ENCODE measurements around the gene RHCG. TPM values are rescaled to one million over a fixed set of nuclear protein-coding genes. Genes with fewer than 3 reads are reported as not detected.

The RHCG gene
- total and polyA plus RNA-seq, 2 of the 4 experiments (the other 2 are of a cell fraction) = not detected

DNA sequence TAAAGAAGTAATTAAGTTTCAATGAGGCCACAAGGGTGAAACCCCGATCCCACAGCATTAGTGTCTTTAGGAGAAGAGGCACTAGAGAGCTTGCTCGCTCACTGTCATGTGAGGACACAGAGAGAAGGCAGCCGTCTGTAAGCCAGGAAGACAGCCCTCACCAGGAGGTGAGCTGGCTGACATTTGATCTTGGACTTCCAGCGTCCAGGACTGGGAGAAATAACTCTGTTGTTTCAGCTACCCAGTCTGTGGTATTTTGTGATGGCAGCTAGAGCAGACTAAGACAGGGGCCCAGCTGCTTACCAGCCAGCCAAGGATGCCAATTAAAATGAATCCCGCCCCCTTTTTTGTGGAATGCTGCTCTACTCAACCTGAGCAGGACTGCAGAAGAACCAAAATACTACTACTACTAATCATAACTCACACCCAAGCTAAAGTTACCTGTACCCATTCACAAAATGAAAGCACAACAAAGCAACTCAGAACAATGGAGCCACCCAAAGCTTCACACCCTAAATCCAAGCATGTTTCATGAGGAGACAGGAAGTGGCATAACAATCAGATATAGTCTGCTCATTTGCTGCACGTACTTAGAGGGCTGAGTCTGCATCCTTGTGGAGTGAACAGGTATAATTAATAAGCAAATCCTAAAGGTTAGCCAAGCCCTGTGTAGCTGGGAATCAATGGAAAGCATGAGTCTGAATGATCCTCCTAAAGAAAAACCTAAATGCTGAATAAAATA is 35.6 kb upstream of the RHCG start:
- H3K4ac ChIP-seq (ENCODE audit: low read depth, low read length) = no peak overlapping the region
- no peak for ATAC-seq (ENCODE audit: low read depth)
- H2AFZ ChIP-seq (replicated peaks; ENCODE audit: low read length, poor library complexity) = no peak overlapping the region
- DNase-seq = no peak
- no peaks in the 10 kb centered on the region for H3K9me3 ChIP-seq (ENCODE audit: control insufficient read depth, insufficient read depth, low read length)
- no peak overlapping the region for H3K18ac ChIP-seq (ENCODE audit: low read depth, low read length)
- H3K79me1 ChIP-seq (ENCODE audit: low read depth in 1 of 2, low read length in 2 of 2) = no peaks in the 10 kb centered on the region
- H3K14ac ChIP-seq (replicated peaks; ENCODE audit: low read depth, low read length) = no peak overlapping the region
- H2BK20ac ChIP-seq (ENCODE audit: low read depth, low read length) = no peak overlapping the region
- no peaks in the 10 kb centered on the region for H3K4me1 ChIP-seq (ENCODE audit: control insufficient read depth, insufficient read depth, low read length)
- in situ Hi-C loops (cut with MboI; ENCODE audit: low sequenced_read_pairs) = no loop called here
- no TSS peak for BruUV-seq (replicated peaks)
- H4K20me1 ChIP-seq (ENCODE audit: insufficient read depth, low read length) = no peaks in the 10 kb centered on the region
- H4K91ac ChIP-seq (ENCODE audit: insufficient read depth, low read depth, low read length) = no peak overlapping the region
- POLR2A ChIA-PET (ENCODE audit: unreplicated experiment) = no interaction called here
- CTCF ChIA-PET = interaction anchor here (1.4 kb wide), 1 partner anchor 89 kb away, joined by 4 read pairs; no protein-coding TSS in a partner anchor
- dilution Hi-C loops (cut with HindIII; ENCODE audit: low sequenced_read_pairs, unreplicated experiment) = no loop called here
- WGBS, 2 experiments (ENCODE audit: extremely low coverage in 2 of 2, insufficient read length in 1 of 2) = 60% methylated on average over 1 of the region's 6 CpGs; no CpG with 5 or more reads in 1 of the 2 experiments
- no peak overlapping the region for H2BK120ac ChIP-seq (ENCODE audit: low read depth, low read length)
- H3K27ac ChIP-seq (ENCODE audit: insufficient read depth, low read length) = no peak overlapping the region
- no peak overlapping the region for H3K9ac ChIP-seq (ENCODE audit: low read depth, low read length)
- no peaks in the 10 kb centered on the region for H3K9me1 ChIP-seq (ENCODE audit: insufficient read depth, low read length)
- no peak overlapping the region for H4K8ac ChIP-seq (ENCODE audit: low read depth in 2 of 2, low read length in 2 of 2)
- H2AK5ac ChIP-seq (ENCODE audit: low read depth, low read length) = no peak overlapping the region
- H4K5ac ChIP-seq (ENCODE audit: low read depth, low read length) = no peak overlapping the region
- H3K56ac ChIP-seq (ENCODE audit: extremely low read depth, insufficient read depth, low read length) = no peak overlapping the region
- no peak overlapping the region for H3K4me2 ChIP-seq (ENCODE audit: low read depth, low read length)
- intact Hi-C loops (cut with micrococcal nuclease) = no loop called here
- no peak overlapping the region for H2AK9ac ChIP-seq (replicated peaks; ENCODE audit: low read depth, low read length, poor library complexity)
- no peak overlapping the region for H3K23ac ChIP-seq (ENCODE audit: low read depth, low read length)
- H2BK5ac ChIP-seq (ENCODE audit: low read depth, low read length, poor library complexity, severe bottlenecking) = no peak overlapping the region
- peaks cover 11% of the 10 kb centered on the region; the same call in 1 of the 2 replicates for H3K27me3 ChIP-seq (ENCODE audit: control insufficient read depth, insufficient read depth, low read length)
- H3K36me3 ChIP-seq (ENCODE audit: control insufficient read depth, insufficient read depth, low read length) = no peaks in the 10 kb centered on the region
- no peak overlapping the region for H2BK15ac ChIP-seq (ENCODE audit: low read depth, low read length)
- TF ChIP-seq POLR2A (IDR thresholded peaks at IDR 0.05; ENCODE audit: low read depth, low read length) = no peak
- TF ChIP-seq, protein P1, sequence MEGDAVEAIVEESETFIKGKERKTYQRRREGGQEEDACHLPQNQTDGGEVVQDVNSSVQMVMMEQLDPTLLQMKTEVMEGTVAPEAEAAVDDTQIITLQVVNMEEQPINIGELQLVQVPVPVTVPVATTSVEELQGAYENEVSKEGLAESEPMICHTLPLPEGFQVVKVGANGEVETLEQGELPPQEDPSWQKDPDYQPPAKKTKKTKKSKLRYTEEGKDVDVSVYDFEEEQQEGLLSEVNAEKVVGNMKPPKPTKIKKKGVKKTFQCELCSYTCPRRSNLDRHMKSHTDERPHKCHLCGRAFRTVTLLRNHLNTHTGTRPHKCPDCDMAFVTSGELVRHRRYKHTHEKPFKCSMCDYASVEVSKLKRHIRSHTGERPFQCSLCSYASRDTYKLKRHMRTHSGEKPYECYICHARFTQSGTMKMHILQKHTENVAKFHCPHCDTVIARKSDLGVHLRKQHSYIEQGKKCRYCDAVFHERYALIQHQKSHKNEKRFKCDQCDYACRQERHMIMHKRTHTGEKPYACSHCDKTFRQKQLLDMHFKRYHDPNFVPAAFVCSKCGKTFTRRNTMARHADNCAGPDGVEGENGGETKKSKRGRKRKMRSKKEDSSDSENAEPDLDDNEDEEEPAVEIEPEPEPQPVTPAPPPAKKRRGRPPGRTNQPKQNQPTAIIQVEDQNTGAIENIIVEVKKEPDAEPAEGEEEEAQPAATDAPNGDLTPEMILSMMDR (conservative IDR thresholded peaks at IDR 0.05; ENCODE audit: low read depth, low read length) = no peak
- TF ChIP-seq MAZ (IDR thresholded peaks at IDR 0.05; ENCODE audit: borderline replicate concordance, low read depth, low read length) = no peak
- TF ChIP-seq SMC3 (IDR thresholded peaks at IDR 0.05; ENCODE audit: low read depth, low read length) = no peak
- TF ChIP-seq RFX5 (IDR thresholded peaks at IDR 0.05; ENCODE audit: low read depth, low read length) = no peak
- no peak for TF ChIP-seq RCOR1 (IDR thresholded peaks at IDR 0.05; ENCODE audit: insufficient replicate concordance, low read length)
- no peak for TF ChIP-seq NFE2L2 (IDR thresholded peaks at IDR 0.05; ENCODE audit: low read depth, low read length)
- TF ChIP-seq CHD1 (IDR thresholded peaks at IDR 0.05; ENCODE audit: low read depth, low read length) = no peak
- no peak for TF ChIP-seq FOS (IDR thresholded peaks at IDR 0.05; ENCODE audit: low read depth, low read length)
- no peak for TF ChIP-seq MXI1 (IDR thresholded peaks at IDR 0.05; ENCODE audit: borderline replicate concordance, low read depth, low read length)
- TF ChIP-seq, protein P2, sequence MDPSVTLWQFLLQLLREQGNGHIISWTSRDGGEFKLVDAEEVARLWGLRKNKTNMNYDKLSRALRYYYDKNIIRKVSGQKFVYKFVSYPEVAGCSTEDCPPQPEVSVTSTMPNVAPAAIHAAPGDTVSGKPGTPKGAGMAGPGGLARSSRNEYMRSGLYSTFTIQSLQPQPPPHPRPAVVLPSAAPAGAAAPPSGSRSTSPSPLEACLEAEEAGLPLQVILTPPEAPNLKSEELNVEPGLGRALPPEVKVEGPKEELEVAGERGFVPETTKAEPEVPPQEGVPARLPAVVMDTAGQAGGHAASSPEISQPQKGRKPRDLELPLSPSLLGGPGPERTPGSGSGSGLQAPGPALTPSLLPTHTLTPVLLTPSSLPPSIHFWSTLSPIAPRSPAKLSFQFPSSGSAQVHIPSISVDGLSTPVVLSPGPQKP (IDR thresholded peaks at IDR 0.05; ENCODE audit: borderline replicate concordance, low read depth, low read length) = no peak
- no peak overlapping the region for H3K4me3 ChIP-seq (ENCODE audit: insufficient read depth, low read depth, low read length)
